ENCODE measurements around the gene PFDN2.

Gene PFDN2

DNA sequence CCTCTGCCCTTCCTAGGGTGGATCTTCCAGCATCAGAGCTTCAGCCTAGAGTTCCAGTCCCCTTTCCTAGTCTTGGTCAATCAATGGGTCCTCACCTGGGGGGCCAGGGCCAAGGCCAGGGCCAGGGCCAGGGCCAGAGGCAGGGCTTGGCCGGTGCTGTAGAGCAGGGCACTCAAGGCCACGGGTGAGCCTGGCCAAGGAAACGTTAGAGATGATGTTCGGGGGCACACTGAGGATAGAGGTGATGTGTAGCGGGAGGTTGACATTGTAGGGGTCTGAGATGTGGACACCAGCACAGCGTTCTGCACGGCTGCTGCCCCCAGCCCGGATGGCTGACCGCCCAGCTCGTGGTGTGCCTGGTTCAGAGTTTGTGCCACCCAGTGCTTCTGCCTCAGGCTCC lies 66.6 kb downstream of the PFDN2 start:
- no peak for DNase-seq (ENCODE audit: low spot score)

Data from CD4-positive, alpha-beta T cell treated with Interleukin-6 at 100 ng/mL for 8 hours (primary cell).